IMR-90 (cell line): ENCODE measurements around the gene EXD2. TPM values are rescaled to one million over a fixed set of nuclear protein-coding genes. Genes with fewer than 3 reads are reported as not detected.

Source experiments
- ATAC-seq: fragments of 200-7000 bp; cut with Tn5 transposase; 2 replicates; pipeline ENCODE4 v1.9.1; 2020; ENCODE audit warnings: low read depth, mild to moderate bottlenecking, moderate library complexity
- BruUV-seq: library from RNA; stranded (reverse); fragments of 400-500 nt; replicated peaks from 2 replicates; lab custom pipeline; 2021; lab: Mats Ljungman, UMichigan
- CTCF ChIA-PET: fragments of 300-600 bp; formaldehyde crosslinking; extraction: SDS; loops from one replicate; lab custom pipeline; 2021; ENCODE audit warnings: antibody characterized with exemption; lab: Yijun Ruan, JAX
- POLR2A ChIA-PET: fragments of 300-600 bp; sonication (Branson Sonifier 250); formaldehyde crosslinking; loops from one replicate; lab custom pipeline; 2022; ENCODE audit warnings: antibody characterized with exemption; ENCODE audit not compliant: unreplicated experiment; lab: Charles Lee
- DNase-seq: peaks from one replicate; pipeline ENCODE4 v3.0.0; 2013
- H2AFZ ChIP-seq: replicated peaks from 2 replicates; pipeline ENCODE3; 2013; ENCODE audit warnings: low read length, mild to moderate bottlenecking; ENCODE audit not compliant: poor library complexity
- H2AK5ac ChIP-seq: 2 replicates; pipeline ENCODE4 v1.6.1; 2013; ENCODE audit warnings: low read depth, low read length, inconsistent platforms
- H2AK9ac ChIP-seq: replicated peaks from 2 replicates; pipeline ENCODE3; 2013; ENCODE audit warnings: mild to moderate bottlenecking, low read depth, low read length, moderate library complexity; ENCODE audit not compliant: poor library complexity
- H2BK120ac ChIP-seq: 2 replicates; pipeline ENCODE4 v1.6.1; 2013; ENCODE audit warnings: low read depth, low read length, inconsistent platforms
- H2BK15ac ChIP-seq: 3 replicates; pipeline ENCODE4 v1.6.1; 2013; ENCODE audit warnings: low read depth, low read length, inconsistent platforms
- H2BK20ac ChIP-seq: 2 replicates; pipeline ENCODE4 v1.6.1; 2013; ENCODE audit warnings: low read depth, mild to moderate bottlenecking, inconsistent platforms, low read length, moderate library complexity
- H2BK5ac ChIP-seq: 2 replicates; pipeline ENCODE4 v1.6.1; 2013; ENCODE audit warnings: mild to moderate bottlenecking, low read depth, low read length, inconsistent platforms; ENCODE audit not compliant: poor library complexity, severe bottlenecking
- H3K14ac ChIP-seq: replicated peaks from 2 replicates; pipeline ENCODE4 v1.6.1; 2013; ENCODE audit warnings: low read depth, low read length, inconsistent platforms
- H3K18ac ChIP-seq: 2 replicates; pipeline ENCODE4 v1.6.1; 2013; ENCODE audit warnings: low read depth, low read length, control low read depth
- H3K23ac ChIP-seq: 2 replicates; pipeline ENCODE4 v1.6.1; 2013; ENCODE audit warnings: low read depth, low read length, inconsistent platforms
- H3K27ac ChIP-seq: 2 replicates; pipeline ENCODE4 v1.5.1; 2013; ENCODE audit warnings: mild to moderate bottlenecking, control low read depth, low read length; ENCODE audit not compliant: insufficient read depth
- H3K27me3 ChIP-seq: 2 replicates; pipeline ENCODE4 v1.6.1; 2013; ENCODE audit warnings: low read length; ENCODE audit not compliant: control insufficient read depth, insufficient read depth
- H3K36me3 ChIP-seq: 2 replicates; pipeline ENCODE4 v1.6.1; 2013; ENCODE audit warnings: low read length, mixed read lengths; ENCODE audit not compliant: control insufficient read depth, insufficient read depth
- H3K4ac ChIP-seq: 2 replicates; pipeline ENCODE4 v1.6.1; 2013; ENCODE audit warnings: low read depth, low read length, inconsistent platforms
- H3K4me1 ChIP-seq: 2 replicates; pipeline ENCODE4 v1.6.1; 2013; ENCODE audit warnings: low read length, mixed read lengths; ENCODE audit not compliant: control insufficient read depth, insufficient read depth
- H3K4me2 ChIP-seq: 2 replicates; pipeline ENCODE4 v1.6.1; 2013; ENCODE audit warnings: low read depth, mild to moderate bottlenecking, control low read depth, low read length, moderate library complexity
- H3K4me3 ChIP-seq: 2 replicates; pipeline ENCODE4 v1.5.1; 2013; ENCODE audit warnings: low read depth, mild to moderate bottlenecking, control low read depth, low read length, moderate library complexity; ENCODE audit not compliant: insufficient read depth
- H3K56ac ChIP-seq: 2 replicates; pipeline ENCODE4 v1.6.1; 2013; ENCODE audit warnings: low read length, inconsistent platforms; ENCODE audit not compliant: insufficient read depth; ENCODE audit errors: extremely low read depth
- H3K79me1 ChIP-seq, 2 experiments: 2 replicates each; pipeline ENCODE4 v1.6.1; 2013; ENCODE audit warnings: low read length in 2 of 2, inconsistent platforms in 1 of 2, low read depth in 1 of 2
- H3K9ac ChIP-seq: 2 replicates; pipeline ENCODE4 v1.6.1; 2013; ENCODE audit warnings: low read depth, low read length, control low read depth
- H3K9me1 ChIP-seq: 2 replicates; pipeline ENCODE4 v1.6.1; 2013; ENCODE audit warnings: low read length, inconsistent platforms; ENCODE audit not compliant: insufficient read depth
- H3K9me3 ChIP-seq: 2 replicates; pipeline ENCODE4 v1.6.1; 2013; ENCODE audit warnings: low read length; ENCODE audit not compliant: control insufficient read depth, insufficient read depth
- H4K20me1 ChIP-seq: 2 replicates; pipeline ENCODE4 v1.6.1; 2013; ENCODE audit warnings: low read length, inconsistent platforms; ENCODE audit not compliant: insufficient read depth
- H4K5ac ChIP-seq: 2 replicates; pipeline ENCODE4 v1.6.1; 2013; ENCODE audit warnings: mild to moderate bottlenecking, low read depth, low read length, control low read depth
- H4K8ac ChIP-seq, 2 experiments: 2 replicates each; pipeline ENCODE4 v1.6.1; 2013; ENCODE audit warnings: low read depth in 2 of 2, low read length in 2 of 2, control low read depth in 1 of 2, inconsistent platforms in 1 of 2
- H4K91ac ChIP-seq: 2 replicates; pipeline ENCODE4 v1.6.1; 2013; ENCODE audit warnings: low read depth, low read length, inconsistent platforms; ENCODE audit not compliant: insufficient read depth
- CEBPB ChIP-seq: IDR thresholded peaks from 2 replicates; pipeline ENCODE4 v1.6.1; 2012; ENCODE audit warnings: low read depth, low read length, improper control_type of control experiment
- POLR2A ChIP-seq: IDR thresholded peaks from 2 replicates; pipeline ENCODE4 v1.6.1; 2012; ENCODE audit warnings: mild to moderate bottlenecking, low read depth, low read length
- WGBS, 2 experiments: methylation state at CpG; one replicate each; pipeline versions ENCODE4 v1.1.5 to v1.1.7; 2013; ENCODE audit warnings: missing lambda C conversion rate in 2 of 2; ENCODE audit not compliant: insufficient read length in 1 of 2; ENCODE audit errors: extremely low coverage in 2 of 2; 5-methylcytosine and 5-hydroxymethylcytosine counted together
- dilution Hi-C: fragments of 300-500 bp; cut with HindIII; formaldehyde crosslinking; loops from one replicate; pipeline ENCODE4 v1.14.3; 2018; ENCODE audit warnings: low sequenced_read_pairs; ENCODE audit not compliant: unreplicated experiment
- in situ Hi-C: fragments of 300-500 bp; cut with MboI; formaldehyde crosslinking; loops from 3 replicates; pipeline ENCODE4 v1.14.3; 2019; ENCODE audit warnings: low sequenced_read_pairs, inconsistent platforms, mixed read lengths
- intact Hi-C: fragments of 100-400 bp; cut with micrococcal nuclease; formaldehyde crosslinking; loops from 2 replicates; pipeline ENCODE4 v1.10.0; 2022
- polyA plus RNA-seq, 3 experiments: library from polyadenylated mRNA; depleted of rRNA; stranded (reverse); fragments of >200 nt; gene quantifications; 2 replicates each; pipeline ENCODE4 v1.2.3, GENCODE V29; 2012; ENCODE audit warnings: low replicate concordance in 1 of 3
- total RNA-seq: library from RNA; depleted of rRNA; stranded (reverse); fragments of >200 nt; gene quantifications from 2 replicates; pipeline ENCODE4 v1.2.3, GENCODE V29; 2012

EXD2 gene
- total and polyA plus RNA-seq, 2 of the 4 experiments (the other 2 are of a cell fraction), result 11.0 to 13.3 TPM

DNA sequence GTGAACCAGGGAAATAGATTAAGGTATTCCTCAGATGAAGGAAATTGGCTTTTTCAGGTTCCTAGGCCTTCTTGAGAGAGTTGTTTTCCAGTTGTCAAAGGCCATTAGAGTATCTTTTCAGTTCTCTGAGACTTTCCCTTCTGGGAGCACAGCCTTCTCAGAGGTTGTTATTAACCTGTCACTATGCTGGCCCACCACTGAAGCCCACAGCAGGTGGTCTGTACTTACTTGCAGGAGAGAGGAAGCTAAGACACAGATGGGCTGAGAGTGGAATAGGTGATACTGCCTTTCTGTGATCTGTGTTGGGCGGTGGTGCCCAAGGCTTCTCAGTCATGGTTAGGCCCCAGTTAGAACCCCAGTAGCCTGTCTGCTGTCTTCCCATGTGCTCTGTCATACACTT is 45.8 kb downstream of the EXD2 start:
- CTCF ChIA-PET, result no interaction called here
- H3K9me1 ChIP-seq, result no peaks in the 10 kb centered on the region

More for the DNA sequence above, 45.8 kb downstream of the EXD2 start:
- H3K18ac ChIP-seq, result no peak overlapping the region
- no peak overlapping the region for H2AK9ac ChIP-seq
- H3K36me3 ChIP-seq, result peaks cover 29% of the 10 kb centered on the region
- no peaks in the 10 kb centered on the region for H3K4me1 ChIP-seq
- H2BK5ac ChIP-seq, result no peak overlapping the region
- no peaks in the 10 kb centered on the region for H4K20me1 ChIP-seq
- ATAC-seq (no peak), DNase-seq (no peak)
- H3K56ac ChIP-seq, result no peak overlapping the region
- H3K79me1 ChIP-seq, result no peaks in the 10 kb centered on the region
- no peak overlapping the region for H4K91ac ChIP-seq
- WGBS, 2 experiments, result no CpG with 5 or more reads among the region's 1 CpG
- no peak overlapping the region for H3K14ac ChIP-seq
- no peaks in the 10 kb centered on the region for H3K27me3 ChIP-seq
- H3K9me3 ChIP-seq, result no peaks in the 10 kb centered on the region
- no peak overlapping the region for H3K4me3 ChIP-seq
- POLR2A ChIA-PET, result no interaction called here
- H3K4me2 ChIP-seq, result no peak overlapping the region
- no peak overlapping the region for H3K9ac ChIP-seq
- no peak overlapping the region for H2AFZ ChIP-seq
- H4K5ac ChIP-seq, result no peak overlapping the region
- H3K4ac ChIP-seq, result no peak overlapping the region
- in situ Hi-C loops (no loop called here), intact Hi-C loops (no loop called here), dilution Hi-C loops (no loop called here)
- H2BK20ac ChIP-seq, result no peak overlapping the region
- H2BK15ac ChIP-seq, result no peak overlapping the region
- TF ChIP-seq POLR2A (no peak), CEBPB (no peak)
- no peak overlapping the region for H4K8ac ChIP-seq
- BruUV-seq, result no TSS peak
- no peak overlapping the region for H3K23ac ChIP-seq
- H2BK120ac ChIP-seq, result no peak overlapping the region
- H2AK5ac ChIP-seq, result no peak overlapping the region
- no peak overlapping the region for H3K27ac ChIP-seq
